NCI-H1092 treated with DMSO at 0.1 percent for 48 hours (cell line): ENCODE data around the gene SEMA5A.
A peak's percentile ranks its signal among the peaks of the same experiment; 100 is the strongest.

ENCODE experiments used
- DNase-seq: peaks from one replicate; lab custom pipeline; 2025; lab: John Stamatoyannopoulos, UW

SEMA5A gene

DNA sequence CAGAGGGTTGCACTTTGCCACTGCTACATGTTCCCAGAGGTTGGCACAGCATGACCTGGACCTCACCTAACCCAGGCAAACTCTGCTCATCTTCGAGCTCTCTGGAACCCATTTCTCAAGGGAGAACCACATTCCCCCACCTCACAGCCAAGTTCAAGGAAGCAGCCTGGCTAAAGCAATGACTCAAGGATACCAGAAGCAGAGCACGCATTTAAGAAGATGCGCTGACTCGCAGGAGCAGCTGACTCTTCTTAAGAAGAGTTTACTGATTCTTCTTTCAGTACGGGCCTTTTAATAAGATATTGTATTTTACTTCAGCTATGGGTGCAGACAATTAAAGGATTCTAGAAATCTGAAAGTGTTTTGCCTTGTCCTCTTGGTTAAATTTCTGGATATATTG is 4.1 kb upstream of the SEMA5A start:
- DNase-seq: no peak

- DNase-seq: no peak
These were observed 1.5 kb upstream of the SEMA5A start for GRCh38 chr5:9547122-9547947.

- no peak for DNase-seq
These were observed 511 bp downstream of the SEMA5A start for GRCh38 chr5:9545136-9545991.

GRCh38 chr5:9544502-9545135 is 1.3 kb downstream of the SEMA5A start:
- peak; percentile 25 for DNase-seq

GRCh38 chr5:9544056-9544455 is 1.8 kb downstream of the SEMA5A start:
- DNase-seq: no peak

DNA sequence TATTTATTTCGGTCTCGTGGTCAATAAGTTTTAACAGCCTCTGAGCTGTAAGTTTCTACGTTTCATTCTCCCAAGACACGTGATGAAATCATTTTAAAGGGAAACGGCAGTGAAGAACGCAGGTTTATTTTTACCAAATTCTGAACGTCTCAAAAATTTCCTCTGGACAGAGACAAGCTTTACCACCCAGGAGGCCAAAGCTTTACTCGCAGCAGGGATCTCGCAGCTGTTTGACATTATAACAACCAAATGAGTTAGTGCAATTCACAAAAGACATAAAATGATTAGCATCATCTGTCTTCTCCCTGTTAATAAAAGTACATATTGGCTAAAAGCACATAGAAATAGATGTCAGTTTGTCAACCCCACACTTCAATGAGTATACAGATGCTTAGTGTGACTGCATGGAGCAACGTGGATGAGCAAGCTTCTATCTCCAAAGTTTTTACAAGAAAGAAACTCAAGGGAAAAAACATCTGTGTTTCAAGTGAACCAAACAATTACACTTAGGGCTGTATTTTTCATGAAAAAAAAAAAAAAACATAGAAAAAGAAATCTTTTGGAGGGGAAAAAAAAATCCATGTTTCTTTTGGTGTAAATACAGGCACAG is 2.5 kb downstream of the SEMA5A start:
- DNase-seq: no peak

GRCh38 chr5:9540791-9541190 is 5.1 kb downstream of the SEMA5A start:
- DNase-seq: no peak

DNA sequence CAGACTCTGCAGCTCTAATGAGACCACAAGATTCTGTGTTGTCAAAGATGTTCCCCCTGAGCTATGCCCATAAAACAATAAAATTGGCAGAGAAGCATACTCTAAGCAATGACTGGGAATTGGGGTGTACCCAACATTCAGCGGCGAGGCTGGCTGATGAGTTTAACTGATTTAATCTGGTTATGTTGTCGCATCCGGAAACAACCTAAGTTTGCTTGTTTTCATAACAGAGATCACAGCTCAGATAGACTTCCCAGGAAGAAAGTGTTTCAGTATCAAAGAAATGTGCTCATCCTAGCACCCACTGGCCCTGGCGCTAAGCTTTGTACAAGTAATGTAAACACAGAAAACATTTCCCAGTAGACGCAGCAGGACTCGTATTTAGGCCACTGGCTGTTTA is 7.4 kb downstream of the SEMA5A start:
- DNase-seq: no peak

DNA sequence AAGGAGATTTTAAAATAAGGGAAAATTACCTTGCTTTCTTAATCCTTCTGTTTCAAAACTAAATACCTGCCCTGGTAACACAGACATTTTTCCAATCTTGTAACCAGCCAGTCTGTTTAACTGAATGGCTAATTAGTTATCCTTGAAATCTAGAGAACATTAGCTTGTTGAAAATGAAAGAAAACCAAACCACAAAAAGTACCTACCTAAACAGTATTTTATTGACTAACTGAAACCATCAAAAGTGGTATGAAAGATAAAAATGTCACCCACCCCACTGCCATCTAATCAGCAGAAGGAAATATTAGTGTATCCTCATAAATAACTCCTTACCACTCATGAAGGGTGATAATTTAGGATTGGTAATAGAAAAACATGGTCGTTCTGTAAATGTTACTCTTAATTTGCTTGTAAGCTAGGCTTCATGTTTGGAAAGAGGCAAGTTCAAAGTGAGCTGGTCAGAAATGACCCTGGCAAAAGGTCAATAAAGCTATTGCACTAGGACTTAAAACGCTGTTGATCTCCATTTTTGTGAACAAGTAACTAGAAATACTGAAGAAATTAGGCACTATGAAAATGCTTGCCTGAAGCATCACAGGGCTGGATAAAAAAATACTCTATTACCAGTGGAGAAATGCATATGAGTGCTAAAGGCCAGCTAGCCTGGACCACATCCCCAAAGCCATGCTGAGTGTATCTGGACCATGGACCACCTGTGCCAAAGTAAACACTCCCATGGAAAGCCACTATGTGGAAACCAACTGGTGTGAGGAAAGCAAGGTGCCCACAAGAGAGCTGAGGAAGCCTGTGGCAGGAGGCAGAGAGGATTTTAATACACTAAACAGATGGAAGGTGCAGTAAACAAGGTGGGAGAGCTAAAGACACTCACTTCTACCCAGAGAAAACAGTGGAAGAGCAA is 8.4 kb downstream of the SEMA5A start:
- no peak for DNase-seq

DNA sequence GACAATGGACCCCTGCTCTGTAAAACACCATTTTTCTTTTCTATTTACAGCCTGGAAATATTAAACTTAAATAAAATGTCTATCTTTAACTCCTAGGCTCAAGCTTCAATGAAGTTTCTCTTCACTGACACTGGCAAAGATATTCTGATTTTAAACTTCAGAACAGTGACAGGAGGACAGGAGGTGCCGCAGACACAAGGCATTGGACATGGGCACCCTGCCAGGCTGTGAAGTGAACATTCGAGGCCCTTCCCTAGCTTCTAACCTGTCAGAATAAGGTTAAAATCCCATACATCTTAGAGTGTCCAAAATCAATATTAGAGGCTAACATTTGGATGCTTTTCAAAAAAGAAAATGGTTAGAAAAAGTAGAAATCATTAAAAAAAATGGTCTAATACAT is 9.2 kb downstream of the SEMA5A start:
- DNase-seq: no peak

DNA sequence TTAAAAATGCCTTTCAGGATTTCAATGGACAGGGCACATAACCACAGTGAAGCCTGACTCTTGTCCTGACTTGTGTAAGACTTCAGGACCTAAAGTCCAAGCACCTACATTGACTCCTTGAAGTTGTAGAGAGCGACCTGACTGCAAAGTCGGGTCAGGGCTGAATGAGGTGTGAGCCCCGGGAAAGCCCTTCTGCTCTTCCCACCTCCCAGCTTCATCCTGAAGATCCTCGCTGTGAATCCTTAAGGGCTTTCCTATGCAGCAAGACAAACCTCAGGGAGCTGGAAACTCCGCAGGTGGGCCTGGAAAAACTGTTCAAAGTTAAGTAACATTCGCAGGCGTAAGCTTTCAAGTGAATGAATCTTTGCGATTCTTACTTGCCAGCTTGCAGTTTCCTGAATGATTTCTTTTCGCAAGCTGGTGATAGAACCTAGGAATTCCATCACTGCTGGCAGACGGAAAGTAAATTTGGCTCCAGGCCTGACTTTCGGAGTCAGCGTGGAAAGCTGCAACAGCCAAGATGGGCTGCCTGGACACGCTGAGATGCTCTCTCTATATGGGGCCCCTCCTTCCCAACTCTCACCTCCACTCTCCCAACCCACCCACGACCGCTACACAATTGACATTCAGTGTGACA is 10.9 kb downstream of the SEMA5A start:
- DNase-seq: no peak

GRCh38 chr5:9533562-9534364 is 12.1 kb downstream of the SEMA5A start:
- DNase-seq: no peak

GRCh38 chr5:9533096-9533495 is 12.8 kb downstream of the SEMA5A start:
- no peak for DNase-seq

GRCh38 chr5:9529513-9529912 is 16.4 kb downstream of the SEMA5A start:
- DNase-seq: no peak

- no peak for DNase-seq
These were observed 16.8 kb downstream of the SEMA5A start for GRCh38 chr5:9529041-9529480.

DNA sequence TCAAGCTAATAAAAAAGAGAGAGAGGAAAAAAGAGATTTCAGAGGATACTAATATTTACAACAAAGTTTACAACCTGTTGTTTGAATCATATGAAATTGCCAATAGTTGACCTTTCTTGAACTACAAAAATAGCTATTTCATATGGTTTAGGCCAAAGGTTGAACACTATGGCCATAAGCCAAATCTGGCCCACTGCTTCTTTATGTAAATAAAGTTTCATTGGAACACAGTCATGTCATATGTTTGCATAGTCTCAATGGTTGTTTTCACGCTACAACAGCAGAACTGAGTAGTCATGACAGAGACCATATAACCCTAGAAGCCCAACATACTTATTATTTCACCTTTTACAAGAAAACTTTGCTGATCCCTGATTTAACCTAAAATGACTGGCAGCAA is 20.9 kb downstream of the SEMA5A start:
- DNase-seq: no peak

- DNase-seq: no peak
These were observed 22.6 kb downstream of the SEMA5A start for GRCh38 chr5:9523090-9523823.

DNA sequence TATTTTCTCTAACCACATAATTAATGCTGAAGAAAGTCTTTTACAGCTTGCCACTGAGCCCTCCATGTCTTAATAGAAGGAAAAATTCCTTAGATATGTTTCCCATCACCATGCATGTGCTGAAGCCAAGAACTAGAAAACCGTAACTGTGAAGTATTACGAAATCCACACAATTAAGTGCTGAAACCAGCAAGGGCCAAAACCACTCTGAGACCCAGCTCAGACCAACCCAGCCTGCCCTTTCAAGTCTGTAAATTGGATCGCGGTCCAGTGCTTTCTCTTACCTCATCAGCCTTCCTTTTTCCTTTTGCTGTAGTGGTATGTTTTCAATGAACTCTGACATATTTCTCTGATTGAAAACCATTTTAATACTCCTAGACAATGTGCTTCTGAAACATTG is 26.3 kb downstream of the SEMA5A start:
- no peak for DNase-seq

- DNase-seq: no peak
These were observed 29.3 kb downstream of the SEMA5A start for GRCh38 chr5:9516591-9516990.
